ENCODE data around the gene DDX5.

DDX5 gene

GRCh38 chr17:64505340-64506200 lies 519 bp downstream of the DDX5 start (continued):
- TF ChIP-seq CREB5 (CRISPR knock-in tag; IDR thresholded peaks at IDR 0.05; ENCODE audit: low read depth) (peak; percentile 59; the same call in 1 of the 2 replicates), BACH2 (CRISPR knock-in tag; IDR thresholded peaks at IDR 0.05; ENCODE audit: borderline replicate concordance) (no peak), ZNF8 (CRISPR knock-in tag; IDR thresholded peaks at IDR 0.05) (0 out of 2 replicates have a peak, but pooled peaks have one; percentile 6), RARB (CRISPR knock-in tag; IDR thresholded peaks at IDR 0.05) (peak; percentile 84; the same call in 1 of the 2 replicates), POU6F1 (CRISPR knock-in tag; IDR thresholded peaks at IDR 0.05; ENCODE audit: borderline replicate concordance, low read depth) (peak; percentile 80), PPARA (CRISPR knock-in tag; IDR thresholded peaks at IDR 0.05; ENCODE audit: borderline replicate concordance) (no peak), ZFP3 (CRISPR knock-in tag; IDR thresholded peaks at IDR 0.05) (0 out of 2 replicates have a peak, but pooled peaks have one; percentile 28), ISL1 (CRISPR knock-in tag; IDR thresholded peaks at IDR 0.05) (no peak), OSR1 (CRISPR knock-in tag; IDR thresholded peaks at IDR 0.05) (no peak), PATZ1 (CRISPR knock-in tag; IDR thresholded peaks at IDR 0.05; ENCODE audit: borderline replicate concordance) (peak; percentile 47; the same call in 1 of the 2 replicates), TOX (CRISPR knock-in tag; IDR thresholded peaks at IDR 0.05; ENCODE audit: borderline replicate concordance) (peak; percentile 63; the same call in 1 of the 2 replicates), ESRRG (CRISPR knock-in tag; IDR thresholded peaks at IDR 0.05) (peak; percentile 95)

GRCh38 chr17:64504769-64505339 lies 1.2 kb downstream of the DDX5 start:
- ATAC-seq = no peak
- no peak for TF ChIP-seq RARB (CRISPR knock-in tag; IDR thresholded peaks at IDR 0.05)
- TF ChIP-seq CREB5 (CRISPR knock-in tag; IDR thresholded peaks at IDR 0.05; ENCODE audit: low read depth) = no peak
- TF ChIP-seq ZNF565 (CRISPR knock-in tag; conservative IDR thresholded peaks at IDR 0.05; ENCODE audit: low read depth) = no peak
- no peak for TF ChIP-seq ZNF70 (CRISPR knock-in tag; IDR thresholded peaks at IDR 0.05)
- no peak for TF ChIP-seq ZFP30 (CRISPR knock-in tag; IDR thresholded peaks at IDR 0.05)
- no peak for TF ChIP-seq GLIS3 (CRISPR knock-in tag; IDR thresholded peaks at IDR 0.05)
- no peak for TF ChIP-seq PPARA (CRISPR knock-in tag; IDR thresholded peaks at IDR 0.05; ENCODE audit: borderline replicate concordance)
- no peak for TF ChIP-seq CSRNP3 (CRISPR knock-in tag; IDR thresholded peaks at IDR 0.05)
- TF ChIP-seq ZNF8 (CRISPR knock-in tag; IDR thresholded peaks at IDR 0.05) = no peak
- TF ChIP-seq ESRRG (CRISPR knock-in tag; IDR thresholded peaks at IDR 0.05) = no peak
- no peak for TF ChIP-seq TSHZ2 (CRISPR knock-in tag; IDR thresholded peaks at IDR 0.05)
- no peak for TF ChIP-seq TOX (CRISPR knock-in tag; IDR thresholded peaks at IDR 0.05; ENCODE audit: borderline replicate concordance)
- no peak for TF ChIP-seq ZC3H10 (CRISPR knock-in tag; IDR thresholded peaks at IDR 0.05)
- TF ChIP-seq PATZ1 (CRISPR knock-in tag; IDR thresholded peaks at IDR 0.05; ENCODE audit: borderline replicate concordance) = no peak
- TF ChIP-seq TCF4 (CRISPR knock-in tag; IDR thresholded peaks at IDR 0.05; ENCODE audit: borderline replicate concordance) = no peak
- no peak for TF ChIP-seq ZFP3 (CRISPR knock-in tag; IDR thresholded peaks at IDR 0.05)
- no peak for TF ChIP-seq SNAI2 (CRISPR knock-in tag; IDR thresholded peaks at IDR 0.05)
